NCI-H2196 treated with DMSO at 0.1 percent for 48 hours (cell line): ENCODE results near the gene KRT26.
A peak's percentile ranks its signal among the peaks of the same experiment; 100 is the strongest.
"Not testable (repeated sequence)": the region's sequence is repeated elsewhere in the genome, so short reads cannot be mapped to it uniquely, and the experiment has no call there.

Experiments used
- DNase-seq: peaks from one replicate; lab custom pipeline; 2025; ENCODE audit not compliant: unreplicated experiment; lab: John Stamatoyannopoulos, UW

The KRT26 gene, protein sequence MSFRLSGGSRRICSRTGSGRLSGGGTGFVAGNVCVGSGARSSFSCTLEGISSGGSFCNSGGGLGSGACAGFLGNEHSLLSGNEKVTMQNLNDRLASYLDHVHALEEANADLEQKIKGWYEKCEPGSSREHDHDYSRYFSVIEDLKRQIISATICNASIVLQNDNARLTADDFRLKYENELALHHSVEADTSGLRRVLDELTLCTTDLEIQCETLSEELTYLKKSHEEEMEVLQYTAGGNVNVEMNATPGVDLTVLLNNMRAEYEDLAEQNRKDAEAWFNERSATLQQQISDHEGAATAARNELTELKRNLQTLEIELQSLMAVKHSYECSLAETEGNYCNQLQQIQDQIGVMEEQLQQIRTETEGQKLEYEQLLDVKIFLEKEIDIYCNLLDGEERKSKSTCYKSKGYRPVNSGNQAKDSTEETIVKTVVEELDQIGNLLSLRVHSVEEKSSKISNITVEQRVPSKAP

DNA sequence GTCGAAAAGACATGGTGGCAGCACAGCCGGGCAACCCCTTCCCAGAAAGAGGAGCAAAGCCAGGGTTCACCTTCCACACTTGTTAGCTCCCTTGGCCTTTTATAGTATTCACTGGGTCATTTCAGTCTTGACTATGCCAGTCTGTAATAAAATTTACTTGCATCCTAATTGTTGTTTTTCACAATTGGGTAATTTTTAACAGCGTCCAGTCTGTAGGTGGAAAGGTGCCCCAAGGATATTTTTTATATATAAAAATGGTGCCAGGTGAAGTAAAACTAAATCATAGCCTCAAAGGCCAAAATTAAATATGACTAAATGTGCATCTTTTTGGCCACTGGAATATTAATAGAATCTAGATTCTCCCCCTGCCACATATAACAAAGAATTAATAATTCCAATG lies at the start of gene KRT26:
TSS of gene KRT26 (minus strand) at position 101 of the 400 bp plus-strand sequence. CDS start at position 13, 88 bp downstream.
- no peak for DNase-seq

DNA sequence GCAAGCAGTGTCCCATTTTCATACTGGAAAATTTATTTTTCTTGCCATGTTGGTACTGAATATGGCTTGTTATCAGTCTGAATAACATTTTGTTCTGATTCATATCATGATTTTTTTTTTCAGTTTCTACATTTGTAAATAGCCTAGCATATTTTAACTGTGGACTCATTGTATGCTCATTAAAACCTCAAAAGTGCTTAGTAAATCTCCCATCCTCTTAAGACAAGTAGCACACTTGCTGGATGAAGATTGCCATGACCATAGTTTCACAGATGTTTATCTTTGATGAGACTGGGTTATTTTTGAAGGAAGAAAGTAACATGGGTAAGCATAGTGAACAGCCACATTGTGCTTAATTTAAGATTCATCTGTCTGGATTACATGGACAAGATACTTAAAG lies 49.5 kb upstream of the KRT26 start:
- DNase-seq: no peak

DNA sequence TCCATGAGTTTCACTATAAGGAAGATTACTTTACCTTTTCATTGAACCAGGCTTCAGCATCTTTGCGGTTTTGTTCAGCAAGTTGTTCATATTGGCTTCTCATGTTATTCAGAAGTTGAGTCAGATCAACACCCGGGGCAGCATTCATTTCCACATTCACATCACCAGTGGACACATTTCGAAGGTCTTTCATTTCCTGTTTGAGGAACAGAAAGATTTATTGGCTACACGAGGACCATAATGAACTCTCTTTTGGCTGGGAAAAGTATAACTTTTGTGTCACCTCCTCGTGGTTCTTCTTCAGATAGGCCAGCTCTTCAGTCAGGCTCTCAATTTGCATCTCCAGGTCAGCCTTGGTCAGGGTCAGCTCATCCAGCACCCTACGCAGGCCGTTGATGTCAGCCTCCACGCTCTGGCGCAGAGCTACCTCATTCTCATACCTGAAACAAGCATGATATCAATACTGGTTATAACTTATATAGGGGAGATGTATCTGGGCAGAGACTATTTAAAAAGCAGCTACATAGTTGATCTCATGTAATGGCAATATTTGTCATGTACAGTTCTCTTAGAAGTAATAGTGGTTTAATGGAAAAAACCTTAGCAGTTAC lies 48.3 kb upstream of the KRT26 start:
- no peak for DNase-seq

DNA sequence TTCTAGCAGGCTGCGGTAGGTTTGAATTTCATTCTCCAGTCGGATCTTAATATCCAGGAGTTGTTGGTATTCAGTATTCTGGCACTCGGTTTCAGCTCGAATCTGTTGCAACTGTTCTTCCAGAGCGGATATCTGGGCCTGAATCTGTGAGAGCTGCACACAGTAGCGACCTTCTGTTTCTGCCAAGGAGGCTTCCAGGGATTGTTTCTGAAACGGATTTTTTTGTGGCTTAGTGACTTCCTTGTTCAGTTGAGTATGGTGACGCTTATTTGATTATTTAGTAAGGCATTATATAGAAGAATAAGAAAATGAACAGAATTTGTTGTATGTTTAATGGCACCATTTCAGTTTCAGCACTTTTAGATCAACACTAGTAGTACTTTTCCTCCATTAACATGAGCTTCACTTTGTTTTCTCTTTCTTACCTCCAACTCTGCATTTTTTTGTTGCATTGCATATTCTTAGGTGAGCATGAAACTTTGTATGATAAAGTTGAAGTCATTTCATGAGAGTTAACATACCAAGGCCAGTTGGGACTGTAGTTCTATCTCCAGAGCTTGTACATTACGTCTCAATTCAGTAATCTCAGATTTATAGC lies 47.6 kb upstream of the KRT26 start:
- DNase-seq: no peak

DNA sequence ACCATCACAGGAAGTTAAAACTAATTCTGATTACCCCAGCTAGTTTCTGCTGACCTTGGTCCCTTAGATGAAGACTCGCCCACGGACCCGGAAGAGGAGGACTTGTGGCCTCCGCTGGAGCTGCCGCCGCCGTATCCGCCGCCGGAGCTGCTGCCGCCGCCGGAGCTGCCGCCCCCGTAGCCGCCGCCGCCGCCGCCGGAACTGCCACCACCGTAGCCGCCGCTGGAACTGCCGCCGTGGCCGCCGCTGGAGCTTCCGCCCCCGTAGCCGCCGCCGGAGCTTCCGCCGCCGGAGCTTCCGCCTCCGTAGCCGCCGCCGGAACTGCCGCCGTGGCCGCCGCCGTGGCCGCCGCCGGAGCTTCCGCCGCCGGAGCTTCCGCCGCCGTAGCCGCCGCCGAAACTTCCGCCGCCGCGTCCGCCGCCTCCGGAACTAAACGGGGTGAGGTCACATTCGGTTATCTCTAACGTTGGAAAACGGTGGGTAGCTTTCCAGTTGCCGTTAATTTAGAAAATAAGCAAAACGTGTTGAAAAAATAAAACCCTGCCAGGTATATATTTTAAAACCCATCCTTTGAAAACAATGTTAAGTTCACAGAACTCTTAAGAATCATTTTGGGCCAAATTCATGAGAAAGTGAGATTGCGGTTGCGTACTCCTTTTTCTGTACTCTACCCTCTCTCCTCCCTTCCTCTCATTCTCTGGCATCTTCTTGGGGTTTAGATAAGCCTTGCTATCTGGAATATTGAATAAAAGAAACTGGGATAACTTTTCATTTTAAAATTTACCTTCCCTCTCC lies 46.9 kb upstream of the KRT26 start:
- DNase-seq: peak; percentile 20

DNA sequence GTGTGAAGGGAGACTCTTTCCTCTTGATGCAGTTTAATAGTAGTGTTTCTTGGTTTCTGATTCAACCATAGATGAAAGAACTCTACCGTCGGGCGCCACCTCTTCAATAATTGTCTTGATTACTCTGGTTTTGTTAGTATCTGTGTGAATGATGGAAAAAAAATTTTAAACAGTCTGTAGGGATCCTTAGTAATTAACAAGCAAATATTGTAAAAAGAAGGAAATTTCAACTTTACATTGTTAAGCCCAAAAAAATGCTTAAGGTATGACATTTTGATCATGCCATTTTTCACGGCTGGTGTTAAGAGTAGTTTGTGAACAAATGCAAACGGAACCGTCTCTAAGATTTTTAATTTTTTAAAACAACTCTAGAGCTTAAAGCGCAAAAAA lies 46.3 kb upstream of the KRT26 start:
- DNase-seq: no peak

DNA sequence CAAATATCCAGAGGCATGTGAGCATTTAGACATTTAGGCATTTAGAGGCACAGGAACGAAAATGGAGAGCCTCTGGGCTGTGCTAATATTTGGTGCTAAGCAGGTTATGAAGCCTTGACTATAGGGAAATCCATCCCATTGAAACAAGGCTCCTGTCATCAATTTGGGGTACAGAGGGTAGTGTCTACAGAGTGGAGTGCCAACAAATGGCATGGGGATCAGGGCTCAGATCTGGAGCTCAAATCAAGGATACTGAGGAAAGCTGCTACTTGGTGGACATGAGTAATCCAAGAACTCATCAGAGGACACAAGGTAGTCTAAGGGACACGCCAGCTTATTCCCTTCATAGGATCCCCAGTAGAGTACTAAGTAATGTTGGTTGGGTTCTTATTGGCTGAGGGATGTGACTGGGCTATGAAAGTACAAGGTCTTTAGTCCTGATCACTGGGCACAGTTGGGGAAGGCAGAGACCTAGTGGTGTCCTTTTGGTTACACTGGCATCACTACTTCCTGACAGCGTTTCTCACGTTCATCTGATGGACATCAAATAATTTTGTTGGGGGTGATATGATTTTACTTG lies 45.2 kb upstream of the KRT26 start:
- no peak for DNase-seq

DNA sequence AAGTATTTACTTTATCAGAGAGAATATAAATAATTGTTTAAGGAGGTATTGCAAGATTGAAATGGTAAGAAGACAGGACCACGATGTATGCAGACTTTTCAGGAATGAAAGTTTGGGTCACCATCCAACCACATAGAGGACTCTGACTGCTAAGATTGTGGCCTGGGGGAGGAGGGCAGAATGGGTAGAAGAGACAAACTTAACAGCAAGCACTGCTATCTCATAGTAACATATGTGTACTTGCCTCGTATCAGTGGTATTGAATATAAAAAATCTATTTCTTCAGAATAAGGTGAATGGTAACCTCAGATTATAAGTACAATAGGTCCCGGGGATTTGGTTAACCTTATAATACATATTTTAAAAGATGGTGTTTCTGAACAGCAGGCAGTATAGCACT lies 44.6 kb upstream of the KRT26 start:
- DNase-seq: no peak

DNA sequence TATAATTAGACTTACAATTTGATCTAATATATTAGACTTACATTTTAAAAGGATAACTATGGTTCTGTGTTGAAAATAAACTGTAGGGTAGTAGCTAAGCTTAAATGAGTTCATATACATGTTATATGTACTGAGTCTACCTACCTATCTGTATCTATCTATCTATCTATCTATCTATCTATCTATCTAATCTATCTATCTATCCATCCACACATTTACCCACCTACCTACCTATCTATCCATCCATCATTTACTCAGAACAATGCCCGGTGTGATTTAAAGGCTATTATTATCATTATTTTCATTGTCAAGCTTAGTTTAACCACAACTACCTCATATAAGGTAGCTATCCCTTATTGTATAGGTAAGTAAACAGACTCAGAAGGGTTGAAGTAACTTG lies 43.4 kb upstream of the KRT26 start:
- no peak for DNase-seq

DNA sequence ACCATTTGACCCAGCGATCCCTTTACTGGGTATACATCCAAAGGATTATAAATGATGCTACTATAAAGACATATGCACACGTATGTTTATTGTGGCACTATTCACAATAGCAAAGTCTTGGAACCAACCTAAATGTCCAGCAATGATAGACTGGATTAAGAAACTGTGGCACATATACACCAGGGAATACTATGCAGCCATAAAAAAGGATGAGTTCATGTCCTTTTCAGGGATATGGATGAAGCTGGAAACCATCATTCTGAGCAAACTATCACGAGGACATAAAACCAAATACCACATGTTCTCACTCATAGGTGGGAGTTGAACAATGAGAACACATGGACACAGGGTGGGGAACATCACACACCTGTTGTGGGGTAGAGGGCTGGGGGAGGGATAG lies 42.7 kb upstream of the KRT26 start:
- not testable (repeated sequence) for DNase-seq

DNA sequence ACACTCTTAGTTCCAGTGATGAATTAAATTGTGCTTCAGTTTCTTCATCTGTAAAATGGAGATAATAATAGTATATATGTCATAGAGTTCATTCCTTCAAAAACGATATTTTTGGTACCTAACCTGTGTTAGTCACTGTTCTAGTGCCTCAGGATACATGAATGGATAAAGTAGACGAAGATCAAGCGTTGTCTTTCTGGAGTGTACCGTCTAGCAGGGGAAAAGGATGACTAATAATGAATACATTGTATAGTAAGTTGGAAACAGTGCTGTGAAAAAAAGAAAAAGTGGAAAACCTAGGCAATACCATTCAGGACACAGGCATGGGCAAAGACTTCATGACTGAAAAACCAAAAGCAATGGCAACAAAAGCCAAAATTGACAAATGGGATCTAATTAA lies 41.8 kb upstream of the KRT26 start:
- no peak for DNase-seq

DNA sequence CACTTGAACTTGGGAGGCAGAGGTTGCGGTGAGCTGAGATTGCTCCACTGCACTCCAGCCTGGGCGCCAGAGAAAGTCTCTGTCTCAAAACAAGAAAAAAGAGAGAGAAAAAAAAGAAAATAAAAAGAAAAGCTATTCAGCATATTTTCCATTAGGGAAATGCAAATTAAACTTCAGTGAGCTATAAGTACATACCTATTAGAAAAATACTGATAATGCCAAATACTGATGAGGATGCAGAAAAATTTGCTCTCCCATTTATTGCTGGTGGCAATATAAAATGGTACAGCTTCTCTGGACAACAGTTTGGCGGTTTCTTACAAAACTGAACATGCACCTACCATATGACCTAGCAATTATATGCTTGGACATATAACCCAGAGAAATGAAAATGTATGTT lies 40.6 kb upstream of the KRT26 start:
- no peak for DNase-seq

DNA sequence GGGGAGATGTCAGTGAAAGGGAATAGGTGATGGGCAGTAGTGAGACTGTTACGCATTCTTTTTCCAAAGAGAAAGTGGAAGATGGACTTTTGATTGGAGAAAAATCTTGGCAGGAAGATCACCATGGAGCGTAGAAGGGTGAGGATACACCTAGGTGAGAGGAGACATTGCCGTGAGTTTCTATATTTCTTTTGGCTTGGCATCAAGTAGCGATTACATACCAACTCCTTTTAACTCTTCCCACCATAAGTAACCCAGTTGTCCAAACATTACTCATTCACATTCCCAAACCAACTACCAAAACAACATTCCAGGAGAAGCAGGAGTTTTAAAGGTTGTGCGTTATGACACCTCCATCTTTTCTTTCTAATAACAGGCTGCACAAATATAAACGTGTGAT lies 38.5 kb upstream of the KRT26 start:
- DNase-seq: no peak

DNA sequence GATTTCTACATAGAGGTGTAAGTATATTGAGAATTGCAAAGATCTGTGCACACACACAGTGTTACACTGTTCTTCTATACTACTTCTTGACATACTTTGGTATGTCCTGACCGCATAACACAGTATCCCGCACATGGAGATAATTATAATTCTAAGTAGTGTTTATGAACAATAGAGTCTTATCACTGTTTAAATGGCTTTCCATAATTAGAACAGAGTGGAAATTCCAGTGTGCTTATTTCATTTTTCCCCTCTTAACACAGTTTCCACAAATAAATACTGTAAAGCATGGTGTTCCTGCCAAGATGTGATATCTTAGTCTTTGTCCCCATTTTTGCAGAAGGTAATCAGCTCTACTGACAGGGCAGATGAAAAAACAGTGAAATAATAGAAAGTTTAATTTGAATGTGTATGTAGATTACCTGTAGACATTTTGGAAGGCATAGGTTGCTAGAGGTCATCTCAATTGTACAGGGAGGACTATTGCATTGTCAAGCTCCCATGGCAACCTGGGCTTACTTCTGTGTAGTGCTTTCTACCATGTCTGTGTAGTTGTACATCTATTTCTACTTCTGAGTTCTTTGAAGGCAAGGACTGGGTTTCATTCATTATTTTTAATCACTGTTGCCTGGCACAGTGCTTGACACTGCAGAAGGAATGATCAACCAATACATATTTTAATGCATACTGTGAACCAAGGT lies 37.9 kb upstream of the KRT26 start:
- DNase-seq: no peak

DNA sequence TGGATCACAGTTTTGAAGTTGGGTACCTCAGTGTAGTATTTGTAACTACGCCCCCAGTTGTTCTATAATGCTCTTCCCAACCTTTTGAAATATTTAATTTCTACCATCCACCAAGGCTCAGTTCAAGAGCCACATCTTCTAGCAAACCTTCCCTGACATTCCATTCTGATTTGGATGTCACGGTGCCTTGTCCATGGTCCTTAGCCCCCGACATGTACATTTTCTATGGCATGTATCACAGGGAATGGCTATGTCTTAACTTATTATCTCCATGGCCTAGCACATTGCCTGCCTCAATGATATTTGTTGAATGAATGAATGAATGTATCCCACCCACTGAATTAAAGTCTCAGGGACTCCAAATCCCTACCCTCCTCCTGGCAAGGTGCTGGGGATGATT lies 34.1 kb upstream of the KRT26 start:
- DNase-seq: no peak

DNA sequence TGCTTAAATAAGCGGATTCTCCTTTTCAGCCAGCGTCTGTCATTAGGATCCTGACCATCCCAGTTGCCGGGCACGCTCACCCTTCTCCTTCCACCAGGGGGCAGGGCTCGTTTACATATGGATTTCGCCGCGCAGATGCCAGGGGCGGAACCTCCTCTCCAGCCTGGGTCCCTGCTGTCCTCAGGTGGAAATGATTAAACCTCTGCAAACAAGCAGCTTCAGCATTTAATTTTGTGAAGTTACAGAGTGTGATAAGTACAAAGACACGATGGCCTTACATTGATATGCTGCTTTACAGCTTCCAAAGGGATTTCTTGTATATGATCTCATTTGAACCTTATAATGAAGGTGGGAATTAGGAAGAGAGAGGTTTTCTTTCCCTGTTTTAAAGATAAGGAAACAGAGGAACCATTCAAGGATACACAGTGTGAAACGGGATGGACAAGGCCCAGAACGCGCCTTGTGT lies 31.6 kb upstream of the KRT26 start:
- peak; percentile 54 for DNase-seq

DNA sequence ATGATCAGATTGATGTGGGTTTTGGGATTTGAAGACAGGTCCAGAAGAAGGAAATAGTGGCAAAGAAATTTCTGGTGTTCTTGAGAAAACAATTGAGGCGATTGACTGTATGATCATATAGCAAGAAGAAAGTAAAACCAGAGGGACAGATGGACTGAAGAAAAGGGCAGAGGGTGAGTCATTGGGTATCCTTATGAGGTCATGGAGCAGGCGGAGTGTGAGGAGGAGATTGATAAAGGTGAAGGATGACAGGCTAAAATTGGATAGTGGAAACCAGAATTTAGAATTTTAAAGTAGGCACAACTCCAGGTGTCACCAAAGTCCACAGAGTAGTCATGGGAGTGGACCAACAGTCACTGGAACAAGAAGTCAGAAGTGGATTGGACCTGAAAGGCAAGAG lies 29.2 kb upstream of the KRT26 start:
- DNase-seq: no peak

DNA sequence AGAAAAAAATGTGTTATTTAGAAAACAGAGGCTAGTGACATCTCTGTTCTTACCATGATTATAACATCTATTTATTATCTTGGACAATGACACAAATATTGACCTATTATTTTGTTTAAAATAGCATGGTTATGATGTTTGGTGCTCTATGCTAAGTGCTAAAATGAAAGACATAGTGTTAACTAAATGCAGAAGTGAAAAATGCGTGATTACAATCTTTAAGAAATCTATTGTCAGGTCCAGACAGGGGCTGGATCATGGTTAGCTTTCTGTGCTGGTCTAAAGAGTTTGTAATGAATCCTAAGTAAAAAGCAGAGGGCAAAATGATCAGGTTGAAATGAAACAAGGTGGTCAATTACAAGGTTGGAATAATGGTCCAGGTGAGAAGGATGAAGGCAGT lies 28.4 kb upstream of the KRT26 start:
- no peak for DNase-seq

DNA sequence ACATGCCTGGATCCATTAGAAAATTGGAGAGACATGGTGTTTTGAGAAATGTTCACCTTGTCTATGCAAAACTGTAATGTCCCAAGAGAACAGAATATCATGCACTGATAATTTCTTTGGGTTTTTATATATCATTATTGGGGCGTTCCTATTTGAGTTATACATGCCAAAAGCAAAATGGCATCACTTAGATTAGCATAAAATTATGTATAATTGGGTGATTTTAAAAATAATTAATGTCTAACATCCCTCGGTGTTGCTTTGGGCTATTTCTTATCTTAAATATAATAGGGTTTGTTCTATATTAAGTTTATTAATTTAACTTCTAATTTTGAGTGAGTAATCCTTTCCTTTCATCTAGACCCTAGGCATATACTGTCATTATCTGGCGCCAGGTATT lies 27.9 kb upstream of the KRT26 start, which contains the start of gene KRT28:
TSS of gene KRT28 (minus strand) at position 101 of the 400 bp plus-strand sequence. CDS start at position 35, 66 bp downstream.
- DNase-seq: no peak

DNA sequence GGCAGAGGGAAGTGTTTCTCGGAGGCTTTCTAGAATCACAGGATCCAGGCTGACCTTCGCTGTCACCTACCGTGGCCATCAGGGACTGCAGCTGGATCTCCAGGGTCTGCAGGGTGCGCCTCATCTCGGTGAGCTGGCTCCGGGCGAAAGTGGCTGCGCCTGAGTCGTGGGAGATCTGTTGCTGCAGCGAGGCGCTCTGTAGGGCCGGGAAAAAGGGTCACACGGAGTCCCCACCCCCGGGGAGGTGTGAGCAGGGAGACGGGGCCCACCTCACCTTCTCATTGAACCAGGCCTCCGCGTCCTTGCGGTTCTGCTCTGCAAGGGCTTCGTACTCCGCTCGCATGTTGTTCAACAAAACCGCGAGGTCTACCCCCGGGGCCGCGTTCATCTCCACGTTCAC lies 24.8 kb upstream of the KRT26 start:
- DNase-seq: no peak
